Activated CD8-positive, alpha-beta memory T cell treated with anti-CD3 and anti-CD28 coated beads, Interleukin-2, amount 10 ng/mL, durations not matched to agents 7 days and 5 days (primary cell): ENCODE measurements around the gene SH3D21. TPM values are rescaled to one million over a fixed set of nuclear protein-coding genes. Genes with fewer than 3 reads are reported as not detected.

Experiments used
- total RNA-seq, 2 experiments: library from RNA; stranded (reverse); gene quantifications; one replicate each; pipeline ENCODE4 v1.2.3, GENCODE V29; 2021

The SH3D21 gene
- total RNA-seq, 2 experiments from 2014 or later: 5.5 to 11.0 TPM

Other genes starting within 250 kb of the SH3D21 start
- not detected for gene TEKT2, start 222.3 kb upstream of the SH3D21 start, total RNA-seq
- 10 to 100 TPM; 35.4 to 36.9 TPM for gene ADPRS, start 217.5 kb upstream of the SH3D21 start, total RNA-seq
- not detected for gene COL8A2, start 181.1 kb upstream of the SH3D21 start, total RNA-seq
- gene TRAPPC3, start 156.9 kb upstream of the SH3D21 start, total RNA-seq: 10 to 100 TPM; 56.5 to 68.3 TPM
- gene MAP7D1, start 150.2 kb upstream of the SH3D21 start, total RNA-seq: 100 to 1,000 TPM; 238 to 252 TPM
- 100 to 1,000 TPM; 129 to 166 TPM for gene THRAP3, start 81.9 kb upstream of the SH3D21 start, total RNA-seq
- gene EVA1B, start 17.3 kb downstream of the SH3D21 start, total RNA-seq: 10 to 100 TPM; 16.4 to 23.9 TPM
- gene STK40, start 79.6 kb downstream of the SH3D21 start, total RNA-seq: 10 to 100 TPM; 67.0 to 73.2 TPM
- gene LSM10, start 91.5 kb downstream of the SH3D21 start, total RNA-seq: 10 to 100 TPM; 48.9 to 63.8 TPM
- gene OSCP1, start 144.1 kb downstream of the SH3D21 start, total RNA-seq: 1 to 10 TPM in 1 of 2 experiments, under 1 TPM in 1; 0.85 to 1.3 TPM
- gene MRPS15, start 158.0 kb downstream of the SH3D21 start, total RNA-seq: 100 to 1,000 TPM; 112 to 115 TPM
- not detected for gene CSF3R, start 176.5 kb downstream of the SH3D21 start, total RNA-seq